ENCODE measurements around the gene HTR2A.

Gene HTR2A

GRCh38 chr13:46896341-46897137 lies at the start of gene HTR2A:
Gene HTR2A (minus strand): TSS chr13:46897053. CDS start chr13:46895906, 1,147 bp downstream.
- no peak for DNase-seq

DNA sequence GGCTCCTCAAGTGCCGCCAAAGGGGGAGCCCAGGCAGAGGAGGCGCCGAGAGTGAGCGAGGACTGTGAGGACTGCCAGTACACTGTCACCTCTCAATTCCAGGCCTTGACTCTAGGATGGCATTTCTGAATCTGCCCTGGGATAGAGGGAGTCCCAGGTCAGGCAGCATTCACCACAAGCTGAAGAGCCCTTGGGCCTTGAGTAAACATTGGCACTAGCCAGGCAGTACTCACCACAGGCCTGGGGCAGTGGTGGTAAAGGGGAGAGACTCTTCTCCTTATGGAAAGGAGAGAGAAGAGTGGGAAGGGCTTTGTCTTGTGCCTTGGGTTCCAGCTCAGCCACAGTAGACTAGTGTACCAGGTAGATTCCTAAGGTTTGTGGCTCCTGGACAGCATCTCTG lies 39.7 kb upstream of the HTR2A start:
- DNase-seq: no peak

GRCh38 chr13:46934749-46935148 lies 37.9 kb upstream of the HTR2A start:
- no peak for DNase-seq

GRCh38 chr13:46926916-46927590 lies 30.2 kb upstream of the HTR2A start:
- no peak for DNase-seq

- no peak for DNase-seq
Observed at GRCh38 chr13:46925486-46925885, 28.6 kb upstream of the HTR2A start.

DNA sequence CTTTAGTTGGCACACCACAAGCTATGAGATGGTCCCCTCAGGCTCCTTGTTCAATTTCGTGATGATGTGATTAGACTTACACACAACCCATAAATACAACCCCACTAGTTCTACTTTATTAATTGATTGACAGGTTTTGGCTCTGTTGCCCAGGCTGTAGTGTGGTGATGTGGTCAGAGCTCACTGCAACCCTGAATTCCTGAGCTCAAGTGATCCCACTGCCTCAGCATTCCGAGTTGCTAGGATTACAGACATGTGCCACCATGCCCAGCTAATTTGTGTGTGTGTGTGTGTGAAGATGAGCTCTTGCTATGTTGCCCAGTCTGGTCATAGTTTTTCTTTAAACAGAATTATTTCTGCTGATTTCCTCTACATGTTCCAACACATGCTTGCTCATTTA lies 17.5 kb upstream of the HTR2A start:
- no peak for DNase-seq

GRCh38 chr13:46913757-46914156 lies 16.9 kb upstream of the HTR2A start:
- DNase-seq: no peak

- DNase-seq: no peak
Observed at GRCh38 chr13:46909042-46909441, 12.2 kb upstream of the HTR2A start.

GRCh38 chr13:46908501-46908900 lies 11.6 kb upstream of the HTR2A start:
- no peak for DNase-seq

GRCh38 chr13:46906405-46906804 lies 9.6 kb upstream of the HTR2A start:
- DNase-seq: no peak

- no peak for DNase-seq
Observed at GRCh38 chr13:46905249-46905648, 8.4 kb upstream of the HTR2A start.

- no peak for DNase-seq
Observed at GRCh38 chr13:46903748-46904147, 6.9 kb upstream of the HTR2A start.

DNA sequence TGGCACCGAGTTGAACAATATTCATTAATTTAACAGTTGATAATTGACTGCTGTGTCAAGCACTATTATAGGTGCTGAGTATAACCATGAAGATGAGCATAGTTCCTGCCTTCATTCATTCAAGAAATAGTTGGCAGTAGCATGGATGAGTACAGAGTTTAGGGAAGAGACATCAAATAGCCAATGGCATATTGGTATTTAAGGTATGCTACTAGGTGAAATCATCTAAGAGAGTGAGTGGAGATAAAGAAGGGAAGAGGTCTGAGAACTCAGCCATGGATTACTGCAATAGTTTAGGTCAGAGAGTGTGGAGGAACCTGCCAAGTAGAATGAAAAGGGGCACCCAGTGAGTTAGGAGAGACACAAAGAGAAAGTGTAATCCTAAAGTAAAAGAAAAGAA lies 4.9 kb upstream of the HTR2A start:
- DNase-seq: no peak

DNA sequence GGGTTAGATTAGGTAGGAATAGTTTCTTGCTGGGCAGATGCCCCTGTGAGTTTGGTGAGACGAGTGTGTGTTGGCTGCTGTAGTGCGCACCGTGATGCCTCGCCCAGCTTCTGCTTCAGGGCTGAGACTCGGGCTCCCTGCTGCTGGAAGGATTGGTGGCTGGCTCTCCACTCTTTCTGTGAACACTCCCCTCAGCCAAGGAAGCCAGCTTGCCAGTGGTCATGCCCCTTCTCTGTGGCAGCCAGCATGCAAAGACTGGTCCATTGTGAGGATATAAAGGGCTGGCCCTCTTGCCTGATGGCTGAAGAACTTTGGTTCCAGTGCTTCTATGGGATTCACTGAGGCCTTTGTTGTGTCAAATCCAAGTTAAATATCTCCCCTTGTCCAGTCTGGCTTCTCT lies 2.9 kb upstream of the HTR2A start:
- no peak for DNase-seq

- no peak for DNase-seq
Observed at GRCh38 chr13:46895381-46895780, 1.5 kb downstream of the HTR2A start.

DNA sequence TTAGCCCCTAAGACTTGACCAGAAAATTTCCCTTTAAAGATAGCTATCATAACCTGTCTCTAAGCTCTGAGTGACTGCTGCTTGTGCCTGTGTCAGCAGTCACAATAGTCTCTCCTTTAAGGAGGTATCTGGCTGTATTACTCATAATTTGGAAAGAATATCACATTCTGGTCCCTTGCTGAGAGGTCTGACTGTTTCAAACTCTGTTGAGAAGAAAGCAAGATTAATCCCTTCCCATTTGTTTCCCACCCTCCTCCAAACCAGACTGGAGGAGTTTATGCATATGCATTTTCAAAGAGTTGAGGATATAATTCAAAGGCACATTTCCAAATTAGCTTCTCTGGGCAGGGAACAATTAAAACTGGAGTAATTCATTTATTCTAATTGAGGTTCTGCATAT lies 2.3 kb downstream of the HTR2A start:
- DNase-seq: no peak

DNA sequence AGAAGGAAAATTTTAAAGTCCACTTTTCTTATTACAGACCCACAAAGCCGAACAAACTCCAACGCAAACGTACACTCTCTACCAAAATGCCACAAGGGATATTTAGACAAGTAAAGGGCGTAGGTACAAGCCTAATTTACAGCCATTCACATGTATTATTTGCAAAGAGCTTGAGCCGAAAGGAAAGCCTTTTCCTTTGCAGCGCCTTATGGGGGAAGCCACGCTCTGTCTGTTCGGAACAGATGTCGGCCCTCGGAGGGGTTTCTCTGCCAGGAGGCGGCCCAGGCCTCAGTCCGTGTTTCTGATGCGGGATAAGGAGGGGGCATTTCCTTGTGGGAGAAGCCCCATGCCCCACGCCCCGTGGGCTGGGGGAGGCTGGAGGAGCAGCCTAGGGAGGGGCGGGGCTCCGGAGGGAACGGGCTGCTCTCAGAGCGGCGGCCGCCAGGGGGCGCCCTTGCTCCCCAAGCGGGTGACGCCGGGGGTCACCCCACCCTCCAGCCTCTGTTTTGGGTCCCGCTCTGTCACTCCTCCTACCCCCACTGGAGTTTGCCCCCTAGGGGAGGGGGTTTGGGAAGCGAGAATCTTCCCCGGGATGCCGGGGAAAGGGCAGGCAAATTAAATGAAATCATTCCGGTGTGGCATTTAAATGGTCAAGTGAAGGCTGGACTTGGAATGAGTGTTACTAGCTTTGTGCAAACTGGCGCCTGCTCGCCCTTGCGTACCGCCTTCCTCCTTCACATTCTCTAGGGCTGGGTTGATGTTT lies 2.9 kb downstream of the HTR2A start:
- DNase-seq: peak; percentile 37 to 38

DNA sequence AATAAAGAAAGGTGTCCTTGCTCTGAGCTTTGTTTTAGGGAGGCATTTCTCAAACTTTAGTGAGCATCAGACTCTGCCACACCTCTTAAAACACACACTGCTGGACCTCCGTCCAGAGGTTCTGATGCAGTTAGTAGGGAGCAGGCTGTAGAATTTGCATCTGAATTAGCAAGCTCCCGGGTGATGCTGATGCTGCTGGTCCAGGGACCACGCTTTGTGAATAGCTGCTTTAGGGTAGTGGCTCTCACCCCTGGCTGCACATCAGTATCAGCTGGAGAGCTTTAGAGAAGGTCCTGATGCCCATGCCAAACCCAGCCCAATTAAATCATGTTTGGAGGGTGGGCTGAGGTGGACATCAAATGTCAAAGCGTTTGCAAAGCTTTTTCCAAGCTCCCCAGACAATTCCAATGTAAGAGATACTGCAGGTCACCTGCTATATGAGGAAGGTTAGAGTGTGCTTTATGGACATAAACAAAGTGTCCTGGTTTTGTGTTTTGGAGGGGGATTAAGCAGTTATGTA lies 3.6 kb downstream of the HTR2A start:
- no peak for DNase-seq

DNA sequence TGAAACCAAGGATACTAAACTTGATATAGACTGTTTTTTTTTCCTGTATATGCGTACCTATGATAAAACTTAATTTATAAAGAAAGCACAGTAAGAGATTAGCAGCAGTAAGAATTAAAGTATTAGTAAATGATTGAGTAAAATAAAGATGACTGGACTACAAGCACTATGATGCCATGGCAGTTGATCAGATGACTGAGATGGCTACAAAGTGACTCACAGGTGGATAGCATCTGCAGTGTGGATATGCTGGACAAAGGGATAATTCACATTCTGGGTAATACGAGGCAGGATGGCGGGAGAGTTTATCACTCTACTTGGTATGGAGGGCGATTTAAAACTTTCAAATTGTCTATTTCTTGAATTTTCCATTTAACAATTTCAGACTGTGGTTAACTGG lies 11.8 kb downstream of the HTR2A start:
- DNase-seq: no peak

DNA sequence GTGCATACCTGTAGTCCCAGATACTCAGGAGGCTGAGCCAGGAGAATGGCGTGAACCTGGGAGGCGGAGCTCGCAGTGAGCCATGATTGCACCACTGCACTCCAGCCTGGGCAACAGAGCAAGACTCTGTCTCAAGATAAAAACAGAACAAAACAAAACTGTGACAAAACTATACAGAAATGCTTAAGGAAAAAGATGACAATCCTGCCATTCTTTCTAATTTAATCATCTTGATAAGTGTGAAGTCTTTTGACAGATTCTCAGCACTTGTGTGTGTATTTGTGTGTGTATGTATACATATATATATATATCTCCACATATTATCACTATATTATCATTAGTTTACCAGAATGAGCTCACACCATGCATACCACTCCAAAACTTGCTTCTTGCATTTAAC lies 12.3 kb downstream of the HTR2A start:
- no peak for DNase-seq

DNA sequence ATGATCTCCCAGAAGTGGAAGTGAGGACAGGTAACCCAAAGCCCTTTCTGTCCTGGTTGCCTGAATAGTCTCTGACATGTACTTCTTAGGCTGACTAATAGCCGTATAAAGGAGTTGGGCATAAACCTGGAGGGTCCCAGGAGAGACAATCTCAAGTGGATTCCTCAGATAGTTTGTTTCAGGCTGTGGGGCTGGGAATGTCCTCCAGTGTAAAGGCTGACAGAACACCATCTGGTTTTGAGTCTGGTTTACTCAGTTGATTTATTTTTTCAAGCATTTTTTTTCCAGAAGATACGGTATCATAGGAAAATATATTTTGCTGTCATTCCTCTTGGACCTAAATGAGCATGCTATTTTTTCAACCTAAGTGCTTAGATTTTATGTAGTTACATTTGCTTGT lies 15.2 kb downstream of the HTR2A start:
- no peak for DNase-seq

GRCh38 chr13:46874006-46874405 lies 22.8 kb downstream of the HTR2A start:
- DNase-seq: no peak

DNA sequence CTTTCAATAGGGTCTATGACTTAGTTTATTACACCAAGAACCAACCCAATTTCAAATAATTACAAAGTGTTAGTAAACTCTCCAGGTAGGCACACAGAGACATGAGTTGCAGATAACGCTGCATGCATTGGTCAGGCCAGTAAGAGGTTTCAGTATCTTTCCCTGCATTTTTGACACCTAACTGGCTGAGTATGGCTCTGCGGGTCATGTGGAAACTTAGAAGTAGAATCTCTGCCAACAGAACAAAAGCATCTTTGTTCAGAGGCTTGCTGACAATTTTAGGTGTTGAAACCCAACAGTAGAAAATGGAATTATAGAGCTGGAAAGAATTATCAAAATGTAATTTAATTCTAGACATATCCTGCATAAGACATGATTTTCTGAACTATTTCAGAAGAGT lies 25.3 kb downstream of the HTR2A start:
- no peak for DNase-seq

DNA sequence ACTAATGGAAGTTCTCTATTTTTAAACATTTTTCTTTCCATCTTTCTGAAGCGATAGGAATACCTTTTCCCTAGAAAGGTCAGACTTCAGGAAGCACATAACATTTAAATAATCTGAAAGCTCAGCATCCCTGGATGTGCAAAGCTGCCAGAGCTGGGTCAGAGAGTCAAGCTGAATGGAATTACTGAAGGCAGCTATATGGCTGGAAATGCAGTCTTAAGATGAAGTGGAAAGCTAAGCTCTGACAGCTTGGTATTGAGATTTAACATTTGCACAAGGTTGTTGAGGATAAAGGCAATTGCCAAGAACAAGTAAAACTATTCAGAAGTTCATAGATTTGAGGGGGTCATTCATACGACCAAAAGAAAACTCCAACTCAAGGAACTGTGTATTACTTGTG lies 28.8 kb downstream of the HTR2A start:
- DNase-seq: no peak
